HuH-7 (cell line): ENCODE data around the gene MAPRE2.
"Not testable (repeated sequence)": the region's sequence is repeated elsewhere in the genome, so short reads cannot be mapped to it uniquely, and the experiment has no call there.

Source experiments
- DNase-seq: peaks from one replicate; pipeline ENCODE4 v3.0.0; 2011; ENCODE audit warnings: low spot score

Gene MAPRE2

DNA sequence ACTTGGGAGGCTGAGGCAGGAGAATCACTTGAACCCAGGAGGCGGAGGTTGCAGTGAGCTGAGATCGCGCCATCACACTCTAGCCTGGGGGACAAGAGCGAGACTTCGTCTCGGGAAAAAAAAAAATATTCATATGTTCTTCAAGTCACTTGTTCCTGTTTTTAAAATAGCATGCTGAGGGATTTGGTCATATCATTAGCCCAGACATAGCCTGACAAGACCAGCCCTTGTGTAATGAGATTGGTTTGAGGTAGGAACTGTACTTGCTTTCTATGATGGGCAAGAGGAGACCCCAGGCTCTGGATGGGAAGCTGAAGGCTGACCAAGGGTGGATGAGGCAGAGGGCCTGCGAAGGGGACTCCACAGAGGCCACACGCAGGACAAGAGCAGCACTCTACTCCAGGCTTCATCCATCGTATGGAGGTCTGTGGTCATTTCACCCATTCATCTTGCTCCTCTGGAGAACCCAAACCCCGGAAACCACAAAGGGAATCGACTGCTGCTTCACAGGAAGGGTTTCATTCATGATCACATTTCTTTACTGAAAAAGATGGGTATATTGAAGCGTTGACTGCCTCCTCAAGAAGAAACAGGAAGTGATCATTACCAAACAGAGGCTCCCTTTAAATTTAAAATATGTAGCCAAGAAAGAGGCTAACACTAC is 112.5 kb downstream of the MAPRE2 start:
- DNase-seq, result no peak

DNA sequence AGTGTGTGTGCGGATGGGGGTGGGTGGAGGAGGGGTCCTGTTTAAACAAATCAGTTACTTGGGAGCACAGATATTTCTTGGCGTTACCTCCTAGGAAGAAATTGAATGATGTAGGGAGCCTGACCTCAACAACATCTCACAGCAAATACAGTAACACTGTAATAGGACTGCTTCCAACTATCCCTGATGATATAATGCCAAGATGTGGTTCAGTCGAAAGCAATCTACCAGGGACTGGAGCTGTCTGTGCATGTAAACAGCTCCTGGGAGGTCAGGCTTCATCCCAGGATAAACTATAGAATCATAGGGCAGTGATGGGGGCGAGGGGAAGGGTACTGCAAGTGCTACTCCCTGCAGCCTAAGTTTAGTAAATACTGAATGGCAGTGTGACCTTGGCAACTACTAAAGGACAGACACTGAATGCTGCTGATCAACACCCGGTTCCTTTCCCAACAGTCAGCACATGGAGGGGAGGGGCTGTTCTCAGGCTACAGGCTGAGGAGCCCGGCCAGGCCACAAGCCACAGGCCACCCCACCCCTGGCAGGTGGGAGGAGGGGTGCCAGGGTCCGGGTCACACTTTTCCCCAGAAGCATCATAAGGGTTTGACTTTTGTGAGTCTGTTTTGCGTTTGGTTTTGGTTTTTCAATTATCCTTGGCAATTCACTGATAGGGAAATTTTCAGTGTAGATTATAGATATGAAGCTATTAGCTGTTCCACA is 114.3 kb downstream of the MAPRE2 start:
- no peak for DNase-seq

GRCh38 chr18:35157181-35157580 is 116.0 kb downstream of the MAPRE2 start:
- DNase-seq, result no peak

DNA sequence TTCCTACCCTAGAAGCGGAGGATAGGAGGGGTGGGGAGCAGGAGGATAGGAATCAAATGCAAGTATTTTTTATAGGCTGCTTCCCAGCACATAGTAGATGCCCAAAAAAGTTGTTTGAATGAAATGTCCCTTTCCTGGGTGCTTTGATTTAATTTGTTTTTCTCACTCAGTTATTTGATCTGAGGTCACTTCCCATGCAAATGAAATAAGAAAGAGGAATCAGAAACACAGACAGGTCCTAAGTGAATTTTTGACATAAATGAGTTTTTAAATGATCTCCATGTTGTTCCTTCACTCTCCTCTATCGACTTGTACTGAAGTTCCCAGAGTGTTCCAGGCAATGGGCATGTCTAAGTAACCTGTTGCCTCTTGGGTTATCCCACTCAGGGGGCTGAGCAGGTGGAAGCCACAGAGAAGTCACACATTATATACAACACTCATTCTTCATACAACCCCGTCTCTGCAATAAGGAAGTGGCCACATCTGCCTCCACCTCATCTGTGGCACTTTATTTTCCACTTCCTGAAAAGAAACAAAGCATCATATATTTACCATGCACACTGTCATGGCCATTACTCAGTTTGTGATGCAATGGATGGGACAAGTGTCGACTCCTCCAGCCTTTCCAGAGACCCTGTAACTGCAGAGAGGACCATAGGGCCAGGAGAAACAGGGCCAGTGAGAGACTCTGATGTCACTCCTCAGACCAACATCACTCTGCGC is 117.7 kb downstream of the MAPRE2 start:
- no peak for DNase-seq

DNA sequence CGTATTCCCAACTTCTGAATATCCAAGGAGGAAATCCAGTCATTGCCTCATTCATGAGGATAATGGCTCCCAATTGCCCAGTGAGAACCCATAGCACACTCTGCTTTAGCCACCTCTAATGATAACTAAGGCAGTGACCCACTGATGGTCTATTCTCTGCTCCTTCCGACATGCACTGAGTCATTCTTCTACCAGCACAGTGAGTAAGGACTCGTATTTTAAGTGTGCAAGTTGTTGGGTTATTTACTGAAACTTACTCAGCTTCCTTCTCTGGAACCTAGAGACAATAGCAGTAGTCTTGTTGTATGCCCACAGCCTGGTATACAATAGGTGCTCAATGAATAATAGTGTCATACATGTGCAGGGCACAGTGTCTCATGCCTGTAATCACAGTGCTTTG is 118.6 kb downstream of the MAPRE2 start:
- no peak for DNase-seq

DNA sequence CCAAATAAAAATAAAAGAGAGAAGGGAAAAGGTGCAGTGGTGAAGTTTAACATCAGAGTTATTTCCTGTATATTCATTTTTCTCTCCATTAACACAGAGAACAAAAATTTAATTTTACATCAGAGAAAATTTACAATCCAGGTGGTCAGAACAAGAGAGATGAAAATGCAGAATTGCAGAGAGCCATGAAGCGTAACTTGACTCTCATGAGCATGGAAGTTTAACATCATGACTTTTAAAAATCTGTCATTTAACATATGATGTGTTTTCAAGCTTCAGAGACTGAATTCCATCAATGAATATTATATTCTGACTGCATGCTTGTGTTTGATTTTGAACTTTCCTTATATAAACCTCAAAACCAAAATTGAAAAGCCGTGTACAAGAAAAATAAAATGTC is 120.3 kb downstream of the MAPRE2 start:
- DNase-seq, result no peak

DNA sequence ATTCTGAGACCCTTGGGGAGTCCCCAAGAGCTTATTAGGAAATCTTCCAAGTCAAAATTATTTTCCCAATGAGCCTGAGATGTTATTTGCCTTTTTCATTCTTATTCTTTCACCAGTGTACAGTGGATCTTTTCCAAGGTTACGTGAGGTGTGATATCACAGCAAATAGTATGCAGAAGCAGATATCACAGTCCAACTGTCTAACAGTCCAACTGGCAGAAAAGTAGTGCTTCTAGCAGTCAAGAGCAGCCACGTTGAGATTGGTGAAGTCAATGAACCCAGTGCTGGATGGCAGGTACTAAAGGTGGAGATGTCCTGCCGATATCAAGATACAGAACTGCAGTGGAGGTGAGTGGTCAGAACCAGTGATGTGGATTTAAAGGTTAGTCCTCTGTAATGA is 120.7 kb downstream of the MAPRE2 start:
- DNase-seq, result no peak

DNA sequence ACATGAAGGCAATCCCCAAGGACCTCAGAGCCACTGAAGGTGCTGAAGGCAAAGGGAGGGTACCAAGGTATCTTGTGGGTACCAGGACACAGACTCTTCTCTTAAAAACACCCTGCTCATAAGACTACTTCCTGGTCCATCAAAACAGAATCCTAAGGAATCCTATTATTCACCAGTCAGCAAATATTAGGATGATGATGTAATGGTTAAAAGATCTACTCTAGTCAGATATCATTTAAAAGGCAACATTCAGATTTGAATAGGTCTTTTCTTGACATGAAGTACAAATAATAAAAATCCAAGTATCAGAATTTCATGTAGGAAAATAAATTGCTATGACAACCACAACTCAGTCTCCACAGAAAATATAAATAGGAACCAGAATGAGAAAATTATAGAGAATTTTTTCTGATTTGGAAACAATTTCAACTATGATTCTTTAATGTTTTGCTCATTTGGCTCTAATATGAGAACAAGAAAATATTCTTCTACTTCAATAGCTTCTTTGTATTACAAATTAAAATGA is 121.9 kb downstream of the MAPRE2 start:
- no peak for DNase-seq

GRCh38 chr18:35163721-35164120 is 122.5 kb downstream of the MAPRE2 start:
- DNase-seq, result no peak

GRCh38 chr18:35164133-35164532 is 122.9 kb downstream of the MAPRE2 start:
- DNase-seq, result no peak

GRCh38 chr18:35167332-35167731 is 126.1 kb downstream of the MAPRE2 start:
- no peak for DNase-seq

DNA sequence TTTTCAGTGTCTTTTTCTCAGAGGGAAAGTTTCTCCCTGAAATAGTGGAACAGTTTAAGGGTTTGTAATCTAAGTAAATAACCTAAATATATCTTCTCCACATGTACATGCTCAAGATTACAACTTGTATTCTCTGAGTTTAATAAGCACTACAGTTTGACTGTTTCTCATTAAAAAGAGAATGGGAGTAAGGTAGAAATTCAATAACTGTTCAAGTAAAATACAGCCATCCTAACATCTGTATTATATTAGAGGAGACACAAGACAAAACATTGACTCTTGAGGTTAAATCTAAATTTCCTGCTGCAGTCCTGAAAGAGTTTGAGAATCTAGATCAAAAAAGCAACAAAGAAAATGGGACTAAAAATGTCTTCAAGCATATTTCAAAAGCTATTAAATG is 126.6 kb downstream of the MAPRE2 start:
- DNase-seq, result no peak

DNA sequence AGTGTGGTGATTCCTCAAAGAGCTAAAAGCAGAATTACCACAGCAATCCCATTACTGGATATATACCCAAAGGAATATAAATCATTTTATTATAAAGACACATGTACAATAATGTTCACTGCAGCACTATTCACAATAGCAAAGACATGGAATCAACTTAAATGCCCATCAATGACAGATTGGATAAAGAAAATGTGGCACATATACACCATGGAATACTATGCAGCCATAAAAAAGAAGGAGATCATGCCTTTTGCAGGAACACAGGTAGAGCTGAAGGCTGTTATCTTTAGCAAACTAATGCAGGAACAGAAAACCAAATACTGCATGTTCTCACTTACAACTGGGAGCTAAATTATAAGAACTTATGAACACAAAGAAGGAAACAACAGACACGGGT is 129.1 kb downstream of the MAPRE2 start:
- not testable (repeated sequence) for DNase-seq

GRCh38 chr18:35171315-35171987 is 130.2 kb downstream of the MAPRE2 start:
- DNase-seq, result no peak

DNA sequence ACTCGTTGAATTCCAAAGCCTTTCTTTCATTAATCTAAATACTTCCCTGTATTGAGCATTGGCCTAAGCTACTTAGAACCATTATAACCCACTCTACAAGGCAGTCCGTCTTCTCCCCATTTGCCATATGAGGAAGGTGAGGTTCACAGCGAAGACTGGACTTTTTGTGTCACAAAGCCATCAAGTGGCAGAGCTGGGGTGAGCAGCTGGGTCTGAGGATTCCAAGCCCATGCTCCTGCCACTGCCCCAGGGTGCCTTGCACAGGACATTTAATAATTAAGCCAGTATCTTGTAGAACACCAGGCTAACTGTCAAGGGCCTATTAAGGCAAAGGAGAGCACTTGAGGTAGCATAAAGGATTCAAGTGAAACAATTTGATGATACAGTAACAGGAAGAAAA is 130.8 kb downstream of the MAPRE2 start:
- DNase-seq, result no peak

- no peak for DNase-seq
These were observed 131.3 kb downstream of the MAPRE2 start for GRCh38 chr18:35172451-35173035.

GRCh38 chr18:35174093-35174731 is 133.0 kb downstream of the MAPRE2 start:
- no peak for DNase-seq

- no peak for DNase-seq
These were observed 133.5 kb downstream of the MAPRE2 start for GRCh38 chr18:35174745-35175144.

DNA sequence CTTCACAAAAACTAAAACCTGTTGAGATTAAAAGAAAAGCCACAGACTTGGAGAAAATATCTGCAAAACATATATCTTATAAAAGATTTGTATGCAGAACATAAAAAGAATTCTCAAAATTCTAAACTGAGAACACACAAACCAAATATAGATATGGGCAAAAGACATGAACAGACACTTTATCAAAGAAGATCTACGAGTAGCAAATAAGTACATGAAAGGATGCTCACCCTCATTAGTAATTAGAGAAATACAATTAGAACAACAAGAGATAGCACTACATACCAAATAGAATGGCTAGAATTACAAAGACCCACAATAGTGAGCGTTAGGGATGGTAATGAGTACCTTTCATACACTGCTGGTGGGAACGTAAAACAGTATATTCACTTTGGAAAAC is 135.7 kb downstream of the MAPRE2 start:
- DNase-seq, result no peak

- no peak for DNase-seq
These were observed 137.0 kb downstream of the MAPRE2 start for GRCh38 chr18:35178260-35178659.

DNA sequence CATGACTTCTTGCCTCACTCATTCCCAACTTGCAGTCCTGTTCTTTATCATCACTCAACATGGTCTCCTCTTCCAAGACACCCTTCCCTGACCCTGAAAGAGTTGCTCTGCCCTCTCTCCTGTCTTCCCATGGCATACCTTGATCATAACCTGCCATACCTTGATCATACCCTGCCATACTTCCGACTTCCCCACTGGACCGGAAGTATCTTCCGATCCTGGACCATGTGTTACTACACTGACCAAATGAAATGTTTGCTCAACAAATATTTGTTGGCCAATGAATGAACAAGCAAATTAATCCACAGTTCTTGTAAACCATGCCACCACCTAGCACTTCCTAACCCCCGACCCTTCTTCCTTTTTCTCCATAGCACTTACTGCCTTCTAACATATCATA is 138.7 kb downstream of the MAPRE2 start:
- DNase-seq, result no peak

DNA sequence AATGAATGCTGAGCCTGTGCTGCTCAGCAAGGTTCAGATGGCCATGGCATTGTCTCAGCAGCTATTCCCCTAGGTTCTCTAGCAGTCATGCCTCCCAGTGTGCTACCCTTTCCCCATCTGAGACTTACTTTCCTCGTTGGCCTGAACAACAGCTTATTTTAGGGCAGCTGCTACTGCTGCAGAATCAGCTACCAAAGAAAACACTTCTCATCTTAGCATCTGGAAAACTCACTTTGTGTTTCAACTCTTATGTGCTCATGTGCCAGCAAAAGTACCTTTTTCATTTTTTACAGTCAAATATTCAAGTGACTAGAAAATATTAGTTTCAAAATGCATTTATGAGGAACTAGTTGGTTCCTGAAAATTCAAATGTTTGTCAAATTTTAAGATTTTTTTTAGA is 139.2 kb downstream of the MAPRE2 start:
- DNase-seq, result no peak
